Right lung (tissue), 5 donors: Measurements from ENCODE around the gene LENEP. TPM values are rescaled to one million over a fixed set of nuclear protein-coding genes. Genes with fewer than 3 reads are reported as not detected.

ENCODE experiments used
- DNase-seq, 2 donors: peaks; one replicate each; pipeline ENCODE4 v3.0.0-alpha.2; 2013
- polyA plus RNA-seq, 5 donors: library from polyadenylated mRNA; unstranded; fragments of 120-200 nt; gene quantifications; one replicate each; pipeline versions ENCODE4 v1.2.1 to v1.2.3, GENCODE V29; 2013; ENCODE audit warnings: inconsistent platforms in 1 of 5, low replicate concordance in 1 of 5; ENCODE audit not compliant: insufficient read length in 5 of 5, insufficient read depth in 1 of 5

The LENEP gene
- polyA plus RNA-seq, 5 donors, result 0.46 to 1.2 (median 0.66) TPM

- DNase-seq, result peak; percentile 65 to 73
These were observed 5.6 kb downstream of the LENEP start for GRCh38 chr1:154998818-154999570.

- DNase-seq, result peak in 1 of 2 donors; percentile 36
These were observed 6.4 kb downstream of the LENEP start for GRCh38 chr1:154999571-155000410.

GRCh38 chr1:155000411-155000725 lies 7.0 kb downstream of the LENEP start:
- no peak for DNase-seq

- DNase-seq, result peak; percentile 90 to 96
These were observed 7.5 kb downstream of the LENEP start for GRCh38 chr1:155000726-155001424.

GRCh38 chr1:155001425-155001674 lies 8.0 kb downstream of the LENEP start:
- DNase-seq, result no peak

GRCh38 chr1:155001675-155002463 lies 8.5 kb downstream of the LENEP start:
- peak; percentile 99 for DNase-seq

GRCh38 chr1:155002464-155003226 lies 9.3 kb downstream of the LENEP start, which contains the start of gene ZBTB7B:
TSS of gene ZBTB7B (plus strand) at chr1:155002802. CDS start at chr1:155014661, 11,859 bp downstream.
- DNase-seq, result peak in 1 of 2 donors; percentile 42

- peak in 1 of 2 donors; percentile 32 for DNase-seq
These were observed 9.9 kb downstream of the LENEP start for GRCh38 chr1:155003227-155003765.

GRCh38 chr1:155003766-155004351 lies 10.5 kb downstream of the LENEP start:
- DNase-seq, result peak in 1 of 2 donors; percentile 37

- DNase-seq, result no peak
These were observed 11.1 kb downstream of the LENEP start for GRCh38 chr1:155004352-155005075.

- peak in 1 of 2 donors; percentile 31 for DNase-seq
These were observed 12.0 kb downstream of the LENEP start for GRCh38 chr1:155005076-155006011.

GRCh38 chr1:155006601-155007101 lies 13.3 kb downstream of the LENEP start:
- no peak for DNase-seq

GRCh38 chr1:155007251-155007828 lies 14.0 kb downstream of the LENEP start:
- no peak for DNase-seq

GRCh38 chr1:155008015-155008941 lies 14.9 kb downstream of the LENEP start:
- DNase-seq, result no peak

GRCh38 chr1:155009221-155009711 lies 15.9 kb downstream of the LENEP start:
- DNase-seq, result no peak

GRCh38 chr1:155009742-155010141 lies 16.4 kb downstream of the LENEP start:
- no peak for DNase-seq
